Right lobe of liver (tissue), 6 donors: ENCODE results near the gene SRPRA. TPM values are rescaled to one million over a fixed set of nuclear protein-coding genes. Genes with fewer than 3 reads are reported as not detected.

Experiments
- ATAC-seq, 4 donors: fragments of 200-7000 bp; cut with Tn5 transposase; one replicate each; pipeline ENCODE4 v1.9.1; 2020; ENCODE audit warnings: mild to moderate bottlenecking in 4 of 4, moderate library complexity in 4 of 4
- DNase-seq, 3 donors: peaks; one replicate each; pipeline ENCODE4 v3.0.0-alpha.2; 2020
- H3K27ac ChIP-seq, 3 donors: fragments of 200-600 bp; one replicate each; pipeline ENCODE4 v1.8.0; 2022
- H3K27me3 ChIP-seq, 2 donors: fragments of 200-600 bp; one replicate each; pipeline ENCODE4 v1.8.0; 2022
- H3K36me3 ChIP-seq, 4 donors: fragments of 200-600 bp; sonication (generic) in 1 of 4; one replicate each; pipeline versions ENCODE4 v1.5.1 to v1.8.0; 2017 to 2022; ENCODE audit warnings: control low read depth in 1 of 4
- H3K4me1 ChIP-seq, 4 donors: fragments of 200-600 bp; sonication (generic) in 1 of 4; one replicate each; pipeline versions ENCODE4 v1.5.1 to v1.8.0; 2017 to 2022; ENCODE audit warnings: control low read depth in 1 of 4
- H3K4me3 ChIP-seq, 3 donors: fragments of 200-600 bp; one replicate each; pipeline ENCODE4 v1.8.0; 2022
- H3K9me3 ChIP-seq, 4 donors: fragments of 200-600 bp; sonication (generic) in 1 of 4; one replicate each; pipeline versions ENCODE4 v1.5.1 to v1.8.0; 2017 to 2022; ENCODE audit warnings: control low read depth in 1 of 4
- POLR2A ChIP-seq: fragments of 450-650 bp; IDR thresholded peaks from one replicate; pipeline ENCODE4 v1.6.1; 2017; ENCODE audit warnings: antibody characterized with exemption, mild to moderate bottlenecking
- WGBS: methylation state at CpG from one replicate; pipeline ENCODE4 v1.1.6; 2018; ENCODE audit warnings: low coverage, low lambda C conversion rate; ENCODE audit not compliant: insufficient coverage; ENCODE audit errors: missing lambda C conversion rate; 5-methylcytosine and 5-hydroxymethylcytosine counted together
- intact Hi-C, 2 donors: fragments of 100-400 bp; cut with DNase I; formaldehyde crosslinking; loops; one replicate each; pipeline versions ENCODE4 v1.11.2 to v1.14.1; 2022
- total RNA-seq, 6 experiments: library from RNA; depleted of rRNA in 2 of 6; stranded (reverse); fragments of >200 nt in 2 of 6; fragmentation: NEBNext Ultra II Directional in 3 of 6; extraction: Animal tissue kit (Norgen Biotek cat#: 25700) in 3 of 6; gene quantifications; one replicate each; pipeline versions ENCODE4 v1.1.0 to v1.2.4, GENCODE V29; 2016 to 2023
- TF ChIP-seq, protein P1 (sequence below), 4 donors: fragments of 200-600 bp in 3 of 4; fragments of 450-650 bp in 1 of 4; IDR thresholded peaks; one replicate each; pipeline versions ENCODE4 v1.5.1 to v1.8.0; 2016 to 2022; ENCODE audit warnings: antibody characterized with exemption in 4 of 4, mild to moderate bottlenecking in 2 of 4
- donor health status: DM: no; HTN: yes; CAD: no.
- donor health status: DM: no; HTN: no; CAD: no.
- donor health status: DM: no; HTN: no; CAD: no.
- donor health status: DM: no; HTN: yes; CAD: no.
- donor health status: DM: no; HTN: yes; CAD: no.

Gene SRPRA
- total RNA-seq, 6 experiments from 2014 or later = 95.0 to 150 (median 122) TPM

DNA sequence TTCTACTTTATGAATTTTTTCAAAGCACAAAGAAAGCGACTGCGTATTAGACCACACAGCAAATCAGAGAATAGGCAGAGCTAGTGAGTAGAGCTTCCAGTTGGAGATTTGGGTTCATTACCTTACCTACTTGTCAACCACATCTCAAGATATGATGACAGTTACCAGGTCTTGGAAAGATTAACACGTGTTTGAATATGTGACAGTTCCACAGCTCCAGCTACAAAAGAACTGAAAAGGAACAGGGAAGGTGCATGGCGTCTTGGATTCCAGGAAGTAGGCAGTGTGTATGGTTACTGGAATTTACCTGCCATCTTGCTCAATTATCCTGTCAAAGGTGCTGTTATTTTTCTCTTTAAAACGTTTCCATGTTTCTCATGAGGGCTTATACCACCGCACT lies 19.5 kb upstream of the SRPRA start:
- 82% methylated on average over 5 of the region's 6 CpGs for WGBS
- TF ChIP-seq, protein P1, sequence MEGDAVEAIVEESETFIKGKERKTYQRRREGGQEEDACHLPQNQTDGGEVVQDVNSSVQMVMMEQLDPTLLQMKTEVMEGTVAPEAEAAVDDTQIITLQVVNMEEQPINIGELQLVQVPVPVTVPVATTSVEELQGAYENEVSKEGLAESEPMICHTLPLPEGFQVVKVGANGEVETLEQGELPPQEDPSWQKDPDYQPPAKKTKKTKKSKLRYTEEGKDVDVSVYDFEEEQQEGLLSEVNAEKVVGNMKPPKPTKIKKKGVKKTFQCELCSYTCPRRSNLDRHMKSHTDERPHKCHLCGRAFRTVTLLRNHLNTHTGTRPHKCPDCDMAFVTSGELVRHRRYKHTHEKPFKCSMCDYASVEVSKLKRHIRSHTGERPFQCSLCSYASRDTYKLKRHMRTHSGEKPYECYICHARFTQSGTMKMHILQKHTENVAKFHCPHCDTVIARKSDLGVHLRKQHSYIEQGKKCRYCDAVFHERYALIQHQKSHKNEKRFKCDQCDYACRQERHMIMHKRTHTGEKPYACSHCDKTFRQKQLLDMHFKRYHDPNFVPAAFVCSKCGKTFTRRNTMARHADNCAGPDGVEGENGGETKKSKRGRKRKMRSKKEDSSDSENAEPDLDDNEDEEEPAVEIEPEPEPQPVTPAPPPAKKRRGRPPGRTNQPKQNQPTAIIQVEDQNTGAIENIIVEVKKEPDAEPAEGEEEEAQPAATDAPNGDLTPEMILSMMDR (IDR thresholded peaks at IDR 0.05) = no peak
- no peak for TF ChIP-seq POLR2A
- H3K9me3 ChIP-seq = no peaks in the 10 kb centered on the region
- DNase-seq (no peak), ATAC-seq (no peak)
- no peak overlapping the region for H3K27ac ChIP-seq
- H3K4me1 ChIP-seq = peaks cover 0 to 10% (median 5%) of the 10 kb centered on the region in 4 donors
- H3K36me3 ChIP-seq = peaks cover 0 to 25% (median 7%) of the 10 kb centered on the region in 4 donors
- no peak overlapping the region for H3K4me3 ChIP-seq
- no peaks in the 10 kb centered on the region for H3K27me3 ChIP-seq
- intact Hi-C loops = no loop called here

DNA sequence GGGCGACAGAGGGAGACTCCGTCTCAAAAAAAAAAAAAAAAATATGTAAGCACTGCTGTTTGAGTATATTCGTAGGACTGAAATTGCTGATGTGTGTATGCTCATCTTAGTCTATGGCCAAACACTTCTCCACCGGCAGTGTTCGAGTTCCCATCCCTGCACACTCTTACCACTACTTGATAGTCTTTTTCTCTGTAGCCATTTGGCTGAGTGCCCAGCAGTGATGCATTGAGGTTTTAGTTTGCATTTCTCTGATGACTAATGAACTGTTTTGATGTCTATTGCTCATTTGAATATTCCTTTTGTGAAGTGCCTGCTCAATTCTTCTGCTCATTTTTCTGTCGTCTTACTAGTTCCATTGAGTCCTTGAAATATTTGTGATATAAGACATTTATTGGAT lies 16.1 kb upstream of the SRPRA start:
- intact Hi-C loops = no loop called here
- TF ChIP-seq POLR2A = no peak
- TF ChIP-seq, protein P1 (IDR thresholded peaks at IDR 0.05) = no peak
- H3K27me3 ChIP-seq = no peaks in the 10 kb centered on the region
- H3K9me3 ChIP-seq = no peaks in the 10 kb centered on the region
- H3K4me1 ChIP-seq = peaks cover 0 to 17% (median 8%) of the 10 kb centered on the region in 4 donors
- H3K4me3 ChIP-seq = no peak overlapping the region
- 71% methylated on average over 5 of the region's 6 CpGs for whole genome bisulfite sequencing
- H3K27ac ChIP-seq = no peak overlapping the region
- peak in 1 of 3 donors; percentile 70 for DNase-seq
- H3K36me3 ChIP-seq = peaks cover 0 to 5% (median 0%) of the 10 kb centered on the region in 4 donors
- peak in 1 of 4 donors; percentile 7 for ATAC-seq

GRCh38 chr11:126282736-126283591 lies 14.3 kb upstream of the SRPRA start, which contains the start of gene TIRAP:
Gene TIRAP, plus strand, starts transcription at chr11:126283093. Its CDS starts 7,802 bp downstream, at chr11:126290895.
- Histone ChIP-seq H3K36me3 (peaks cover 0 to 2% (median 0%) of the 10 kb centered on the region in 4 donors), H3K27me3 (no peaks in the 10 kb centered on the region), H3K9me3 (no peaks in the 10 kb centered on the region), H3K4me1 (peaks cover 0 to 31% (median 15%) of the 10 kb centered on the region in 4 donors), H3K27ac (peak within 1 kb of the TSS; percentile 91 to 99 (median 93)), H3K4me3 (peak within 1 kb of the TSS; percentile 73 to 87 (median 83))
- ATAC-seq (peak; percentile 75 to 89 (median 84)), DNase-seq (peak; percentile 81 to 87 (median 86))
- 0% methylated on average over 16 of the region's 82 CpGs for WGBS
- intact Hi-C loops = no loop called here
- TF ChIP-seq, protein P1 (IDR thresholded peaks at IDR 0.05) = peak in 1 of 4 donors; percentile 55
- peak; percentile 83 for TF ChIP-seq POLR2A

GRCh38 chr11:126282361-126282735 lies 13.7 kb upstream of the SRPRA start:
- 2% methylated on average over 15 of the region's 15 CpGs for WGBS
- H3K27me3 ChIP-seq = no peaks in the 10 kb centered on the region
- intact Hi-C loops = no loop called here
- no peaks in the 10 kb centered on the region for H3K9me3 ChIP-seq
- H3K36me3 ChIP-seq = peaks cover 0 to 2% (median 0%) of the 10 kb centered on the region in 4 donors
- peak; percentile 54 to 68 (median 63) for DNase-seq
- peak; percentile 30 to 54 (median 42) for ATAC-seq
- H3K27ac ChIP-seq = peak overlapping the region; percentile 91 to 99 (median 93)
- peak overlapping the region; percentile 73 to 87 (median 83) for H3K4me3 ChIP-seq
- TF ChIP-seq POLR2A = no peak
- TF ChIP-seq, protein P1 (IDR thresholded peaks at IDR 0.05) = no peak
- H3K4me1 ChIP-seq = peaks cover 0 to 37% (median 17%) of the 10 kb centered on the region in 4 donors
